ENCODE measurements around the gene HOXB3. TPM values are rescaled to one million over a fixed set of nuclear protein-coding genes. Genes with fewer than 3 reads are reported as not detected.

The HOXB3 gene
- total and polyA plus RNA-seq, 2 of the 4 experiments (the other 2 are of a cell fraction) = 6.3 to 59.6 TPM

GRCh38 chr17:48621410-48622392 is 31.7 kb upstream of the HOXB3 start:
- Histone ChIP-seq H2AK5ac (ENCODE audit: low read depth, low read length) (no peak overlapping the region), H3K23ac (ENCODE audit: low read depth, low read length) (no peak overlapping the region), H2BK15ac (ENCODE audit: low read depth, low read length) (no peak overlapping the region), H2BK20ac (ENCODE audit: low read depth, low read length) (no peak overlapping the region), H3K27ac (ENCODE audit: insufficient read depth, low read length) (no peak overlapping the region), H2AK9ac (replicated peaks; ENCODE audit: low read depth, low read length, poor library complexity) (no peak overlapping the region), H4K8ac (ENCODE audit: low read depth in 2 of 2, low read length in 2 of 2) (no peak overlapping the region), H3K4me3 (ENCODE audit: insufficient read depth, low read depth, low read length) (no peak overlapping the region), H4K20me1 (ENCODE audit: insufficient read depth, low read length) (peaks cover 13% of the 10 kb centered on the region; the same call in 1 of the 2 replicates), H3K14ac (replicated peaks; ENCODE audit: low read depth, low read length) (no peak overlapping the region), H3K4me1 (ENCODE audit: control insufficient read depth, insufficient read depth, low read length) (no peaks in the 10 kb centered on the region; the same call in 1 of the 2 replicates), H2BK120ac (ENCODE audit: low read depth, low read length) (no peak overlapping the region), H3K36me3 (ENCODE audit: control insufficient read depth, insufficient read depth, low read length) (no peaks in the 10 kb centered on the region), H3K27me3 (ENCODE audit: control insufficient read depth, insufficient read depth, low read length) (peaks cover 96% of the 10 kb centered on the region), H4K5ac (ENCODE audit: low read depth, low read length) (no peak overlapping the region), H3K9ac (ENCODE audit: low read depth, low read length) (no peak overlapping the region), H4K91ac (ENCODE audit: insufficient read depth, low read depth, low read length) (no peak overlapping the region), H3K56ac (ENCODE audit: extremely low read depth, insufficient read depth, low read length) (no peak overlapping the region), H3K4me2 (ENCODE audit: low read depth, low read length) (no peak overlapping the region), H3K79me1 (ENCODE audit: low read depth in 1 of 2, low read length in 2 of 2) (no peaks in the 10 kb centered on the region), H3K18ac (ENCODE audit: low read depth, low read length) (no peak overlapping the region), H2AFZ (replicated peaks; ENCODE audit: low read length, poor library complexity) (no peak overlapping the region), H3K9me1 (ENCODE audit: insufficient read depth, low read length) (no peaks in the 10 kb centered on the region; the same call in 1 of the 2 replicates), H2BK5ac (ENCODE audit: low read depth, low read length, poor library complexity, severe bottlenecking) (no peak overlapping the region), H3K9me3 (ENCODE audit: control insufficient read depth, insufficient read depth, low read length) (peaks cover 11% of the 10 kb centered on the region), H3K4ac (ENCODE audit: low read depth, low read length) (no peak overlapping the region)
- no peak for DNase-seq
- ATAC-seq (ENCODE audit: low read depth) = no peak
- no TSS peak for BruUV-seq (replicated peaks)
- dilution Hi-C loops (cut with HindIII; ENCODE audit: low sequenced_read_pairs, unreplicated experiment) (no loop called here), in situ Hi-C loops (cut with MboI; ENCODE audit: low sequenced_read_pairs) (loop anchor here (10.0 kb wide), 1 partner anchor 457 kb away; no protein-coding TSS in a partner anchor), intact Hi-C loops (cut with micrococcal nuclease) (no loop called here)
- CTCF ChIA-PET = interaction anchor here (0.6 to 1.2 kb wide), 3 partner anchors 9 to 286 kb away, joined by 3 read pairs; no protein-coding TSS in a partner anchor
- POLR2A ChIA-PET (ENCODE audit: unreplicated experiment) = no interaction called here
- WGBS, 2 experiments (ENCODE audit: extremely low coverage in 2 of 2, insufficient read length in 1 of 2) = 25% methylated on average over 13 of the region's 41 CpGs; no CpG with 5 or more reads in 1 of the 2 experiments
- no peak for TF ChIP-seq FOS (IDR thresholded peaks at IDR 0.05; ENCODE audit: low read depth, low read length)
- TF ChIP-seq SMC3 (IDR thresholded peaks at IDR 0.05; ENCODE audit: low read depth, low read length) = no peak
- no peak for TF ChIP-seq CEBPB (IDR thresholded peaks at IDR 0.05; ENCODE audit: low read depth, low read length)
- no peak for TF ChIP-seq MAZ (IDR thresholded peaks at IDR 0.05; ENCODE audit: borderline replicate concordance, low read depth, low read length)
- TF ChIP-seq, protein P1, sequence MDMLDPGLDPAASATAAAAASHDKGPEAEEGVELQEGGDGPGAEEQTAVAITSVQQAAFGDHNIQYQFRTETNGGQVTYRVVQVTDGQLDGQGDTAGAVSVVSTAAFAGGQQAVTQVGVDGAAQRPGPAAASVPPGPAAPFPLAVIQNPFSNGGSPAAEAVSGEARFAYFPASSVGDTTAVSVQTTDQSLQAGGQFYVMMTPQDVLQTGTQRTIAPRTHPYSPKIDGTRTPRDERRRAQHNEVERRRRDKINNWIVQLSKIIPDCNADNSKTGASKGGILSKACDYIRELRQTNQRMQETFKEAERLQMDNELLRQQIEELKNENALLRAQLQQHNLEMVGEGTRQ (IDR thresholded peaks at IDR 0.05; ENCODE audit: low read depth, low read length) = no peak
- no peak for TF ChIP-seq POLR2A (IDR thresholded peaks at IDR 0.05; ENCODE audit: low read depth, low read length)
- no peak for TF ChIP-seq BHLHE40 (IDR thresholded peaks at IDR 0.05; ENCODE audit: low read depth, low read length)
- TF ChIP-seq CHD1 (IDR thresholded peaks at IDR 0.05; ENCODE audit: low read depth, low read length) = no peak
- TF ChIP-seq RCOR1 (IDR thresholded peaks at IDR 0.05; ENCODE audit: insufficient replicate concordance, low read length) = no peak
- no peak for TF ChIP-seq ELK1 (IDR thresholded peaks at IDR 0.05; ENCODE audit: borderline replicate concordance, low read depth, low read length)
- TF ChIP-seq MAFK (IDR thresholded peaks at IDR 0.05; ENCODE audit: low read depth, low read length) = no peak
- TF ChIP-seq MXI1 (IDR thresholded peaks at IDR 0.05; ENCODE audit: borderline replicate concordance, low read depth, low read length) = no peak
